HG02852 (cell line): ENCODE data around the gene PRKAA1.
"Not testable (repeated sequence)": the region's sequence is repeated elsewhere in the genome, so short reads cannot be mapped to it uniquely, and the experiment has no call there.

Experiments used
- ATAC-seq: cut with Tn5 transposase; IDR thresholded peaks from one replicate; pipeline ENCODE4 v1.9.1; 2021; ENCODE audit warnings: mild to moderate bottlenecking, moderate library complexity; ENCODE audit not compliant: unreplicated experiment

PRKAA1 gene

DNA sequence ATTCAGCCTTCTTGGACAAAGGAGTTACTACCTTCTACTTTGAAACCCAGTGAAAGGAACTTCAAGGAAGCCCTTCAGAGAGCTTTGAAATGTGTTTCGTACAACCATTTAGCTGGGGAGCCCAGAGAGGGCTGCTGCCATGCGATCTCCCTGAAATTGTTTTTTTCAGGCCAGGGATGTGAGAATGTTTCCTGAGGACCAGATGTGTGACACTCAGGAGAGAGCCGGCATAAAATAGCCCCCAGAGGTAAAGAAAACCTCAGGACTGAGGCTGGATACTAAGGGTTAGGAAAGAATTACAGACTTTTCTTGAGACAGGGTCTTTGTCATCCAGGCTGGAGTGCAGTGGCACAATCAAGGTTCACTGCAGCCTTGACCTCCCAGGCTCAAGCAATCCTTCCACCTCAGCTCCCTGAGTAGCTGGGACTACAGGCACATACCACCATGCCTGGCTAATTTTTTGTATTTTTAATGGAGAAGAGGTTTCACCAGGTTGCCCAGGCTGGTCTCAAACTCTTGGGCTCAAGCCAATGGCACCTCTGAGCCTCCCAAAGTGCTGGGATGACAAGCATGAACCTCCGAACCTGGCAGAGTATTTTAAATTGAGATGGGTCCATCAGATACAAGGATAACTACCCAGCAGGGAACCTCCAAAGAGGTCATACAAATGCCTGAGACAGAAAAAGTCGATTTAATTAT lies 28.5 kb upstream of the PRKAA1 start:
- ATAC-seq, result no peak

DNA sequence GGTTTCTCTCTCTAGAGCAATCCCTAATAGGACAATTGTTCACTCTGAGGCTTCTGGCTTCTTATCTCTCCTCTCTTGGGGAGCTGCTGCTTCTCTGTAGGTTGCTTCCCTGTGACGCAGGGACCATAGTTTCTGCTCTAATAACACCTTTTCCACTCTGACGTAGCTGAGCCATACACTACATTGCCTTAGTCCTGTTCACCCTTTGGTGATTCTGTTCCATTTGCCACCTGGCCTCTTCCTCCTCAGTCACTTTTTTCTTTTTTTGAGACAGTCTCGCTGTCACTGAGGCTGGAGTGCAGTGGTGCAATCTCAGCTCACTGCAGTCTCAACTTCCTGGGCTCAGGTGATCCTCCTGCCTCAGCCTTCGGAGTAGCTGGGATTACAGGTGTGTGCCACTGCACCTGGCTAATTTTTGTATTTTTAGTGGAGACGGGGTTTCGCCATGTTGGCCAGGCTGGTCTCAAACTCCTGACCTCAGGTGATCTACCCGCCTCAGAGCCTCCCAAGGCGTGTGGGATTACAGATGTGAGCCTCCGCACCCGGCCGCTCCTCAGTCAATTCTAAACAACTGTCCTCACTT lies 27.4 kb upstream of the PRKAA1 start:
- peak; percentile 36 for ATAC-seq

DNA sequence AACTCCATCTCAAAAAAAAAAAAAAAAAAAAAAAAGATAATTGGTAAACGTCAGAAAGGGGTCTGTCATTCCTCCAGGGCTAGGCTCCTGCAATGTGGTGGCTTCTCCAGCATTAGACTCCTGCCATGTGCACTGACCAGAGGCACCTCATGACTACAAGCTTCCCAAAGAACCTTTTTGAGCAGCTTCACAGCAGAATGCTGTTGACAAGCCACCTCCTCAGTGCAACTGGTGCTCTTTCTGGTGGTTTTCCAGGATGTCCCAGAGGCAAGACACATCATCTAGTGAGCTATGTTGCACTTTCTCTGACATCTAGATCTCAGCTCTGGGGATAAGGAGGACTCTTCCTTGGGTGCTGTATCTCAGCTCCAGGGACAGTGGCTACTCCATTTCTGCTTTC lies 25.3 kb upstream of the PRKAA1 start:
- ATAC-seq, result no peak

DNA sequence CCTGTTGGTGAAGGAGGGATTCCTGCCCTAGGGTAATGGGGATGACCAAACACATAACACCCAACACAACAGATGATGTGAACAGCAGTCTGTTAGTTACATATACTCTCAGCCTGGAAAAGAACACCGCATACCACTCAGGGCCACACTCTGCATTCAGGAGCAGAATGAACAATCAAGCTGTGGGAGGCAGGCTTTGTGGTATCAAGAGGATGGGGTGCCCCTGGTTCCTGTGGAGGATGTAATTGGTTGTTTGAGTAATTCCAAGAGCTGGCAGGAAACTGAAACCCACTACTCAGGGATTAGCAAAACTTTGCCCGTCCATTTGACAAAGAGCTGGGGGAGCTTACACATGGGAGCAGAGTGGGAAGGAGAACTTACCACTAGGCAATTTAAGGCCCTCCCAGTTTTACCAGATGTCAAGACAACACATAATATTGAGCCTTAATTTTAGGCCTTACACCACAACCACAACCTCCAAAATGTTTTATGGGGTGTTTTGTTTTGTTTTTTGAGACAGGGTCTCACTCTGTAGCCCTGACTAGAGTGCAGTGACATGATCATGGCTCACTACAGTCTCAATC lies 15.6 kb upstream of the PRKAA1 start:
- no peak for ATAC-seq

- no peak for ATAC-seq
Observed at GRCh38 chr5:40812125-40812524, 14.0 kb upstream of the PRKAA1 start.

GRCh38 chr5:40801771-40802562 lies 3.8 kb upstream of the PRKAA1 start:
- ATAC-seq, result no peak

- no peak for ATAC-seq
Observed at GRCh38 chr5:40799258-40799657, 1.1 kb upstream of the PRKAA1 start.

GRCh38 chr5:40798801-40799210 lies 632 bp upstream of the PRKAA1 start:
- ATAC-seq, result no peak

GRCh38 chr5:40797273-40798011 lies 732 bp downstream of the PRKAA1 start:
- peak; percentile 47 for ATAC-seq

DNA sequence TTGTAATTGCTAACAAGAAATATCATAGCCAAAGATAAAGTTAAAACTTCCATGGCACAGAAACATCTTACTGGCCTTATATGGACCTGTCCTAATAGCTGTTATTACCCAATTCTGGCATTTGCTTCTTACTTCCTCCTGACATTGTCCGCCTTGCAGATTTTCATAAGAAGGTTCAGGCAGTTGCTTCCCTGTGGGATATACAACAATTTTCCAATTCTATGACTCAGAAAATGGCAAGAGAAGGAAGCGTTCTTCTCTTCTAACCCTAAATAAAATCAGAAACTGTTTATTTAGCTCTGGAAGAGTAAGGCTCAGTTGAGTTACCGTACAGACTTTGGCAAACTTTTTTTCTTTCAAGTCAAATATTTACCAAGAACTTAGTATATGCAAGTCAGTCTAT lies 1.7 kb downstream of the PRKAA1 start:
- ATAC-seq, result no peak

- not testable (repeated sequence) for ATAC-seq
Observed at GRCh38 chr5:40794877-40795276, 3.3 kb downstream of the PRKAA1 start.

DNA sequence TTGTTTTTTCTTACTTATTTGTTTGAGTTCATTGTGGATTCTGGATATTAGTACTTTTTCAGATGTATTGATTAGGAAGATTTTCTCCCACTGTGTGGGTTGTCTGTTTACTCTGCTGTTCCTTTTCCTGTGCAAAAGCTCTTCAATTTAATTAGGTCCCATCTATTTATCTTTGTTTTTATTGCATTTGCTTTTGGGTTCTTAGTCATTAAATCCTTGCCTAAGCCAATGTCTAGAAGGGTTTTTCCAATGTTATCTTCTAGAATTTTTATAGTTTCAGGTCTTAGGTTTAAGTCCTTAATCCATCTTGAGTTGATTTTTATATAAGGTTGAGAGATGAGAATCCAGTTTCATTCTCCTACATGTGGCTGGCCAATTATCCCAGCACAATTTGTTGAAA lies 3.8 kb downstream of the PRKAA1 start:
- not testable (repeated sequence) for ATAC-seq

DNA sequence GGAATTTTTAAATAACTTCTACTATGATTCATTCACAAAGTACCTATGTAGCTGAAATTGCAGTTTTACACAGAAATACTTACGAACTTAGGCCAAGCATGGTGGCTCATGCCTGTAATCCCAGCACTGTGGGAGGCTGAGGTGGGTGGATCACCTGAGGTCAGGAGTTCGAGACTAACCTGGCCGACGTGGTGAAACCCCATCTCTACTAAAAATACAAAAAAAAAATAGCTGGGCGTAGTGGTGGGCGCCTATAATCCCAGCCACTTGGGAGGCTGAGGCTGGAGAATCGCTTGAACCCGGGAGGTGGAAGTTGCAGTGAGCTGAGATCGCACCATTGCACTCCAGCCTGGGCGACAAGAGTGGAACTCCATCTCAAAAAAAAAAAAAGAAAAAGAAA lies 5.5 kb downstream of the PRKAA1 start:
- not testable (repeated sequence) for ATAC-seq

GRCh38 chr5:40791715-40792139 lies 6.4 kb downstream of the PRKAA1 start:
- no peak for ATAC-seq

DNA sequence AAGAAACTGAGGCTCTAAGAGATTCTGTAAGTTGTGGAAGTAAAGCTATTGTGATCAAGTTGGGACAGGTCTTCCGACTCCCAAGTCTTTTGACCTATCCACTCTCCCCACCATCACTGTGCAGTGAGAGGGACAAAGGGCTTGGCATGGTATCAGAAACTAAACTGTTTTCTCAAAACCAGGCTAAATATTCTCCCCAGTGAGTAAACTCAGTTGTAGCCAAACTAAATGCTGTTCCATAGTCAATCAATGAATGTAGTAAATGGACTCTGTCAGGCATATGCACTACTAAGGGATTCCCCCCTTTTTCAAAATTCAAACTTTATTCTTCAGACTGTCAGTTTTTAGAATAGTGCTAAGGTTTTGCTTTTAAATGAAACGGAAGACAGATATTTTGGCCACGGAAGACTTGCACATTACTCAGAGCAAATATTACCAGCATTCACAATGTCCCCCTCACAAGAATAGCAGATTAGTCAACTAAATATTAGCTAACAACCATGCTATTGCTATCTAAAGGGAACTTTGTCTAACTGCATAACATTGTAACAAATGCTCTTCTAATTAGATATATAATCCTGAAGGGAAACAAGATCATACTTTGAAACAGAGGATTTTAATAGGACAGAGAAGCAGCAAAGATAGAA lies 7.1 kb downstream of the PRKAA1 start:
- ATAC-seq, result no peak

DNA sequence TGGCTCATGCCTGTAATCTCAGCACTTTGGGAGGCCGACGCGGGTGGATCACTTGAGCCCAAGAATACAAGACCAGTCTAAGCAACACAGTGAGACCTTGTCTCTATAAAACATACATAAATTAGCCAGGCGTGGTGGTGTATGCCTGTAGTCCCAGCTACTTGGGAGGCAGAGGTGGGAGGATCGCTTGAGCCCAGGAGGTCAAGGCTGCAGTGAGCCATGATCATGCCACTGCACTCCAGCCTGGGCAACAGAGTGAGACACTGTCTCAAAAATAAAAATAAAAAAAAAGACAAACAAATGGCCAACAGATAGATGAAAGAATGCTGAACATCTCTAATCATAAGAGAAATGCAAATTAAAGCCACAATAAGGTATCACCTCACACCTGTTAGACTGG lies 9.2 kb downstream of the PRKAA1 start:
- ATAC-seq, result not testable (repeated sequence)

DNA sequence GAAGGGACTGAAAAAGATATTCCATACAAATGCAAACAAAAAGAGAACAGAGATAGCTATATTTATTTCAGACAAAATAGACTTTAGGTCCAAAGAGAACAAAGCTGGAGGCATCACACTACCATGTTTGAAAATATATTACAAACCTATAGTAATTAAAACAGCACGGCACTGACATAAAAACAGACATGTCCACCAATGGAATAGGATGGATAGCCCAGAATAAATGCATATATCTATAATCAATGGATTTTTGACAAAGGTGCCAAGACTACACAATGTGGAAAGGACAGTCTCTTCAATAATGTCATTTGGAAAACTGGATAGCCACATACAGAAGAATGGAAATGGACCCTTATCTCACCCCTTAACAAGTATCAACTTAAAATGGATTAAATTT lies 10.2 kb downstream of the PRKAA1 start:
- ATAC-seq, result no peak

DNA sequence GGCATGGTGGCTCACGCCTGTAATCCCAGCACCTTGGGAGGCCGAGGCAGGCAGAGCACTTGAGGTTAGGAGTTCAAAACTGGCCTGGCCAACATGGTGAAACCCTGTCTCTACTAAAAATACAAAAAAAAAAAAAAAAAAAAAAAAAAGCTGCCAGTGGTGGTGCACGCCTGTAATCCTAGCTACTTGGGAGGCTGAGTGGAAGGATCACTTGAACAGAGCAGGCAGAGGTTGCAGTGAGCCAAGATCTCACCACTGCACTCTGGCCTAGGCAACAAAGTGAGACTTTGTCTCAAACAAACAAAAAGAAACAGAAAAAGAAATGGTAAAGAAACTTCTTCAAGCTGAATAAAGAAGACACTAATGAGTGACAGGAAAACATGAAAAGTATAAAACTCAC lies 11.5 kb downstream of the PRKAA1 start:
- ATAC-seq, result not testable (repeated sequence)

GRCh38 chr5:40784916-40785315 lies 13.3 kb downstream of the PRKAA1 start:
- no peak for ATAC-seq

DNA sequence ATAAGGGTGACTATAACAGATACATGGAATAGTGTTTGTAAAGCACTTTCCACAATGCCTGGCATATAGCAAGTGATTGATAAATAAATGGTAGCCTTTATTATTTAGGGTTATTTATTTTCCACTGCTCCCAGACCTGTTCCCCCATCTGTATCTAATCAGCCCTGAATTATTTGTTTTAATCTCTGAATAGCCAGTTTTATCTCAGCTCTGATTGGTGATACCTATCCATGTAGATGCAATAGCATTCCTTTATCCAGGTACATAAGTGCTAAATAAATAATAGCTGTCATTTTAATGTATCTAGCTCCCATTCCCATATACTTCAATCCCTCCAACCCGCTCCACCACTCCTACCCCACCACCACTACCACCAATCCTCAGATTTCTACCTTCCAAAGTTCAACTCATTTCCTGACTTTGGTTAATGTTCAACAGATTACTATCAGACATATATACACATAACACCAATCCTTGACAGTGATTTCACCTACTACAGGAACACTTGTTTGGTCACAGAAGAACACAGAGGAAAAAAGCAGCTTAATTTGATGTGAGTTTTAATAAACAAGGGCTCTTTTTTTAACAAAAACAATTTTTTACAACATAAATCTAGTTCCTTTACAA lies 14.0 kb downstream of the PRKAA1 start:
- ATAC-seq, result no peak
